ENCODE results near the gene MEPCE. TPM values are rescaled to one million over a fixed set of nuclear protein-coding genes. Genes with fewer than 3 reads are reported as not detected.
A peak's percentile ranks its signal among the peaks of the same experiment; 100 is the strongest.

MEPCE gene
- total RNA-seq, 1 donor from 2014 or later, result 32.9 TPM

DNA sequence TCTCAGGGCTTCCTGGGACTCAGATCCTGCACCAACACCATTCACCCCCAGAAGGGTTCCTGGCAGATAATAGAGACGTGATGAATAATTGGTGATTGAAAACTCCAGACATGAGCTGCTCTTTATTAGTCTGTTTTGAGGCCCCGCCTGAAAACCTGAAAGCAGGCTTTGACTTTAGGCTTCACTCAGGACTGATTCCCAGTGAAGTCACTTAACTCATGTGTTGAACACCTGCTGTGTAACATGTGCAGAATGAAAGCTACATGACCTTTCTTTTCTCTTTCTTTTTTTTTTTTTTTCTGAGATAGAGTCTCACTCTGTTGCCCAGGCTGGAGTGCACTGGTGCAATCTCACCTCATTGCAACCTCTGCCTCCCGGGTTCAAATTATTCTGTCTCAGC is 25.6 kb downstream of the MEPCE start:
- H3K36me3 ChIP-seq, result no peaks in the 10 kb centered on the region
- no peaks in the 10 kb centered on the region for H3K9me3 ChIP-seq
- DNase-seq (ENCODE audit: low spot score in 2 of 2), result no peak
- H3K27ac ChIP-seq, result no peak overlapping the region
- intact Hi-C loops (cut with DNase I), result no loop called here
- no peaks in the 10 kb centered on the region for H3K27me3 ChIP-seq
- TF ChIP-seq CTCF (IDR thresholded peaks at IDR 0.05), result no peak
- no peaks in the 10 kb centered on the region for H3K4me1 ChIP-seq
- H3K4me3 ChIP-seq, result no peak overlapping the region

GRCh38 chr7:100456562-100456961 is 26.9 kb downstream of the MEPCE start:
- no peak for TF ChIP-seq CTCF (IDR thresholded peaks at IDR 0.05)
- Histone ChIP-seq H3K27ac (no peak overlapping the region), H3K27me3 (no peaks in the 10 kb centered on the region), H3K36me3 (no peaks in the 10 kb centered on the region), H3K4me1 (no peaks in the 10 kb centered on the region), H3K4me3 (no peak overlapping the region), H3K9me3 (no peaks in the 10 kb centered on the region)
- intact Hi-C loops (cut with DNase I), result no loop called here
- no peak for DNase-seq (ENCODE audit: low spot score in 2 of 2)

DNA sequence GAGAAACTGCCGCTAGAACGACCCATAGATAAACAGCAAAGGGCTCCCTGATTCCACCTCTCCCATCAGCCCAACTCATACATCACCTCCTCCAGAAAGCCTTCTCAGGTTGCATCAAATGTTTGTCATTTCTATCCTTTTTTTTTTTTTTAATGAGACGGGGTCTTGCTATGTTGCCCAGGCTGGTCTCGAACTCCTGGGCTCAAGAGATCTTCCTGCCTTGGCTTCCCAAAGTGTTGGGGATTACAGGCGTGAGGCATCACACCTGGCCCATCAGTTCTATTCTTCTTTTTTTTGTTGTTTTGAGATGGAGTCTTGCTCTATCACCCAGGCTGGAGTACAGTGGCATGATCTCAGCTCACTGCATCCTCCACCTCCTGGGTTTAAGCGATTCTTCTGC is 27.4 kb downstream of the MEPCE start:
- Histone ChIP-seq H3K36me3 (no peaks in the 10 kb centered on the region), H3K9me3 (no peaks in the 10 kb centered on the region), H3K27me3 (no peaks in the 10 kb centered on the region), H3K4me3 (no peak overlapping the region), H3K27ac (no peak overlapping the region), H3K4me1 (no peaks in the 10 kb centered on the region)
- no peak for TF ChIP-seq CTCF (IDR thresholded peaks at IDR 0.05)
- intact Hi-C loops (cut with DNase I), result no loop called here
- DNase-seq (ENCODE audit: low spot score in 2 of 2), result no peak

DNA sequence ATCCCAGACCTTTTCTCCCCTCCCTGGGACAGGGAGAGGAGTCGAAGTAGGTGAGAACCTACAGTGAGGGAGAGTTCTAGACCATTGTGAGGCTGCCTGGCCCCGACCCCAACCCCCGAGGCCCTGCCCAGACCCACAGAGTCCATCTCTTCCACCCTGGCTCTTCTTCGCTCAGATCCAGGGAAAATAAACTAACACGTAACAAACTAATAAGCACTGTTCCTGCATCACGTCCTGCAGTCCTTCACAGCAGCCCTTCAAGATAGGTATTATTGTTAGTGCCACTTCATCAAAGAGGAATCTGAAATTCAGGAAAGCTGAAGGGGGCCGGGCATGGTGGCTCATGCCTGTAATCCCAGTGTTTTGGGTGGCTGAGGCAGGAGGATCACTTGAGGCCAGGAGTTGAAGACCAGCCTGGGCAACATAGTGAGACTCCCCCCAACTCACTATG is 34.6 kb downstream of the MEPCE start, which contains the start of gene SPACDR:
TSS of gene SPACDR (minus strand) at position 51 of the 451 bp plus-strand sequence. CDS start 235 bp downstream, outside the sequence.
- no peak for TF ChIP-seq CTCF (IDR thresholded peaks at IDR 0.05)
- Histone ChIP-seq H3K27ac (no peak within 1 kb of the TSS), H3K4me1 (peaks cover 10 to 11% of the 10 kb centered on the region in 2 donors), H3K36me3 (peaks cover 19 to 20% of the 10 kb centered on the region in 2 donors), H3K27me3 (no peaks in the 10 kb centered on the region), H3K4me3 (no peak within 1 kb of the TSS), H3K9me3 (no peaks in the 10 kb centered on the region)
- intact Hi-C loops (cut with DNase I), result no loop called here
- DNase-seq (ENCODE audit: low spot score in 2 of 2), result no peak

DNA sequence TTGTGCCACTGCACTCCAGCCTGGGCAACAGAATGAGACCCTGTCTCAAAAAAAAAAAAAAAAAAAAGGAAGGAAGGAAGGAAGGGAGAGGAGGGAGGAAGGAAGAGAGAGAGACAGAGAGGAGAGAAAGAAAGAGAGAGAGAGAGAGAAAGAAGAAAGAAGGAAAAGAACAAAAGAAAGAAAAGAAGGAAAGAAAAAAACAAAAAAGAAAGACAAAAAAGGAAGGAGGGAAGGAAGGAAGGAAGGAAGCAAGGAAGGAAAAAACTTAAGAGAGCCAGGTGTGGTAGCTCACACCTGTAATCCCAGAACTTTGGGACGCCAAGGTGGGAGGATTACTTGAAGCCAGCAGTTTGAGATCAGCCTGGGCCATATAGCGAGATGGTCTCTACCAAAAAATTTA is 35.2 kb downstream of the MEPCE start:
- Histone ChIP-seq H3K36me3 (peaks cover 19 to 20% of the 10 kb centered on the region in 2 donors), H3K4me3 (no peak overlapping the region), H3K4me1 (peaks cover 13 to 14% of the 10 kb centered on the region in 2 donors), H3K27ac (no peak overlapping the region), H3K27me3 (no peaks in the 10 kb centered on the region), H3K9me3 (no peaks in the 10 kb centered on the region)
- TF ChIP-seq CTCF (IDR thresholded peaks at IDR 0.05), result no peak
- no peak for DNase-seq (ENCODE audit: low spot score in 2 of 2)
- intact Hi-C loops (cut with DNase I), result loop anchor here (5.0 kb wide), 5 partner anchors 148 to 263 kb away; partner anchors contain the start of genes GIGYF1, GNB2, MOSPD3 and POP7

DNA sequence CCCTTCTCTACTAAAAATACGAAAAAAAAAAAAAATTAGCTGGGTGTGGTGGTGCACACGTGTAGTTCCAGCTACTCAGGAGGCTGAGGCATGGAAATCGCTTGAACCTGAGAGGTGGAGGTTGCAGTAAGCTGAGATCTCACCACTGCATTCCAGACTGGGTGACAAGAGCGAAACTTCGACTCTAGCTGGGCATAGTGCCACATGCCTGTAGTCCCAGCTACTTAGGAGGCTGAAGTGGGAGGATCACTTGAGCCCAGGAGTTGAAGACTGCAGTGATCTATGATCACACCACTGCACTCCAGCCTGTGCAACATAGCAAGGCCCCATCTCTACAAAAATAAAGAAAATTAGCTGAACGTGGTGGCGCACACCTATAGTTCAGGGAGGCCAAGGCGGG is 35.7 kb downstream of the MEPCE start:
- intact Hi-C loops (cut with DNase I), result loop anchor here (5.0 kb wide), 5 partner anchors 147 to 262 kb away; partner anchors contain the start of genes GIGYF1, GNB2, MOSPD3 and POP7
- H3K4me3 ChIP-seq, result peak overlapping the region in 1 of 2 donors; percentile 38
- no peaks in the 10 kb centered on the region for H3K9me3 ChIP-seq
- no peak for DNase-seq (ENCODE audit: low spot score in 2 of 2)
- H3K27ac ChIP-seq, result peak overlapping the region; percentile 55 to 67
- H3K36me3 ChIP-seq, result peaks cover 19 to 25% of the 10 kb centered on the region in 2 donors
- TF ChIP-seq CTCF (IDR thresholded peaks at IDR 0.05), result no peak
- H3K27me3 ChIP-seq, result no peaks in the 10 kb centered on the region
- H3K4me1 ChIP-seq, result peaks cover 13 to 14% of the 10 kb centered on the region in 2 donors

Data from ascending aorta (tissue), 2 donors.